Gastrocnemius medialis (tissue), 4 donors: ENCODE results near the gene CABLES2.

Experiments
- POLR2A ChIP-seq, 2 donors: fragments of 450-650 bp; IDR thresholded peaks; one replicate each; pipeline ENCODE4 v1.6.1; 2017; ENCODE audit warnings: antibody characterized with exemption in 2 of 2, mild to moderate bottlenecking in 2 of 2, moderate library complexity in 2 of 2
- TF ChIP-seq, protein P1 (sequence below), 5 experiments: fragments of 450-650 bp in 3 of 5; fragments of 200-600 bp in 2 of 5; sonication (generic) in 2 of 5; IDR thresholded peaks in 4 of 5; conservative IDR thresholded peaks in 1 of 5; 1 replicate in 4 of 5; 2 replicates in 1 of 5; pipeline ENCODE4 v1.5.1; 2016 to 2019; ENCODE audit warnings: antibody characterized with exemption in 5 of 5, mild to moderate bottlenecking in 3 of 5, moderate library complexity in 3 of 5

DNA sequence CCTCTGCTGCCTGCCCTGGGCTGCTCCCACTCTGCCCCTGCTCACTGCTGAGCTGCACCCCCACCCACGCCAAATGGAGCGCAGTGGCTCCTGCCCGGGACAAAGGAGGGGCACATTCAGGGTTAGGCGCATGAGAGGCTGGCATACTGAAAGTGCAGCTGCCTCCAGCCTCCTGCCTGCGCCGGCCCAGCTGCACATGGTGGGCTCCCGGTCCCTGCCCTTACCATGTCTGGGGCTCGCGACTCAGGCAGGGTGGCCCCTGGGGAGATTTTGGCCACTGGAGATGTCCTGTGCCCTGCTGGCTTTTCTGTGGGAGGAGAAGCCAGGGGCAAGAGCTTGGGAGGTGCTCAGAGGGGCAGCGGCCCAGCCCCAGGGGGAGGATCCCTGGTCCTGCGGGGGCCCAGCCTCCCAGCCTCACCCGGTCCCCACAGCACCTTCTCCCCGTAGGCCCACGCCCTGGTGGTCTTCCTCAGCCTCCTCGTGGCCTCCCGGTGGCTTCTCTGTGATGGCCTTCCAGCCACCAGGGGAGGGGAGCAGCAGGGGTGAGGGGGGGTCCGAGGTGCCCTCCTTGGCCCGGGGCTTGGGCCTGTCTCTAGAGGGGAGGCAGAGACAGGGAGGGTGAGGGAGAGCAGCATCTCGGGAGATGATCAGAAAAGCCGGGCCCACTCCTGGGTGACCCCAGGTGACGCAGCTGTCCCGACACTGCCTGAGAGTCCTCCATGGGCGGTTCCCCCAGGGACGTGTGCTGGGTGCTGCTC lies 8.4 kb upstream of the CABLES2 start:
- no peak for TF ChIP-seq POLR2A (IDR thresholded peaks at IDR 0.05)
- TF ChIP-seq, protein P1, sequence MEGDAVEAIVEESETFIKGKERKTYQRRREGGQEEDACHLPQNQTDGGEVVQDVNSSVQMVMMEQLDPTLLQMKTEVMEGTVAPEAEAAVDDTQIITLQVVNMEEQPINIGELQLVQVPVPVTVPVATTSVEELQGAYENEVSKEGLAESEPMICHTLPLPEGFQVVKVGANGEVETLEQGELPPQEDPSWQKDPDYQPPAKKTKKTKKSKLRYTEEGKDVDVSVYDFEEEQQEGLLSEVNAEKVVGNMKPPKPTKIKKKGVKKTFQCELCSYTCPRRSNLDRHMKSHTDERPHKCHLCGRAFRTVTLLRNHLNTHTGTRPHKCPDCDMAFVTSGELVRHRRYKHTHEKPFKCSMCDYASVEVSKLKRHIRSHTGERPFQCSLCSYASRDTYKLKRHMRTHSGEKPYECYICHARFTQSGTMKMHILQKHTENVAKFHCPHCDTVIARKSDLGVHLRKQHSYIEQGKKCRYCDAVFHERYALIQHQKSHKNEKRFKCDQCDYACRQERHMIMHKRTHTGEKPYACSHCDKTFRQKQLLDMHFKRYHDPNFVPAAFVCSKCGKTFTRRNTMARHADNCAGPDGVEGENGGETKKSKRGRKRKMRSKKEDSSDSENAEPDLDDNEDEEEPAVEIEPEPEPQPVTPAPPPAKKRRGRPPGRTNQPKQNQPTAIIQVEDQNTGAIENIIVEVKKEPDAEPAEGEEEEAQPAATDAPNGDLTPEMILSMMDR (IDR thresholded peaks at IDR 0.05 in 4 of 5, conservative IDR thresholded peaks at IDR 0.05 in 1 of 5) = no peak
